Fibroblast of mammary gland (primary cell): Measurements from ENCODE around the gene SNX9.

Experiments used
- DNase-seq: peaks from one replicate; pipeline ENCODE4 v3.0.0-alpha.2; 2010; ENCODE audit warnings: low read depth
- H3K4me3 ChIP-seq: 2 replicates; pipeline ENCODE4 v1.5.1; 2011; ENCODE audit warnings: low read depth, mild to moderate bottlenecking, low read length, moderate library complexity; ENCODE audit not compliant: control insufficient read depth
- CTCF ChIP-seq: conservative IDR thresholded peaks from 2 replicates; pipeline ENCODE4 v1.5.1; 2011; ENCODE audit warnings: low read depth, low read length, inconsistent platforms; ENCODE audit not compliant: control insufficient read depth, insufficient read depth

SNX9 gene

DNA sequence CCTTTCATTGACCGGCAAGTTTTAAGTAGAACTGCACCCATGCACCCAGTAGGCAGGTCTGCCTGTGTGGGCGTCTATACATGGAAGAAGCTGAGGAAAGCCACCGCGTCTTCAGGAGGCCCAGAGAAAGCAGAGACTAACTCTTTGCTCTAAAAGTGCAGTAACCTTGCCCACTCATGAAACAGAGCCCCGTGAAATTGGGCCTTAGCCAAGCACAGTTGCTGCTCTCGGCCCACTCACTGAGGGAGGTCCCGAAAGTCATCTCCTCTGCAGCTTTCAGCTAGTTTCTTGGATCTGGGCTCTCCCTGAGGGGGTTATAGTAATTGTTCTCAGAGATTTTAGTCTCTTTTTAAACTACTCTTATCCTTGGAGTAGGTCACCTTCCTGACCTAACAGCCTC, 84.6 kb downstream of the SNX9 start:
- TF ChIP-seq CTCF: no peak
- DNase-seq: no peak
- no peak overlapping the region for H3K4me3 ChIP-seq

- DNase-seq: no peak
- TF ChIP-seq CTCF: no peak
Measured at GRCh38 chr6:157908369-157909281, 85.6 kb downstream of the SNX9 start.

GRCh38 chr6:157909282-157909664, 86.2 kb downstream of the SNX9 start:
- TF ChIP-seq CTCF: no peak
- DNase-seq: no peak
- H3K4me3 ChIP-seq: no peak overlapping the region

More at GRCh38 chr6:157908369-157909281, 85.6 kb downstream of the SNX9 start:
- no peak overlapping the region for H3K4me3 ChIP-seq

- no peak for TF ChIP-seq CTCF
- DNase-seq: no peak
- no peak overlapping the region for H3K4me3 ChIP-seq
Measured at GRCh38 chr6:157911278-157911677, 88.2 kb downstream of the SNX9 start.

- no peak for DNase-seq
- H3K4me3 ChIP-seq: no peak overlapping the region
- no peak for TF ChIP-seq CTCF
Measured at GRCh38 chr6:157911786-157912185, 88.7 kb downstream of the SNX9 start.

- TF ChIP-seq CTCF: no peak
- no peak overlapping the region for H3K4me3 ChIP-seq
- DNase-seq: peak; percentile 86
Measured at GRCh38 chr6:157912326-157912725, 89.3 kb downstream of the SNX9 start.
